AML-193 (cell line): ENCODE data around the gene RND3.

Experiments used
- DNase-seq, 2 experiments: peaks; one replicate each; lab custom pipeline; 2025; lab: John Stamatoyannopoulos, UW

The RND3 gene

DNA sequence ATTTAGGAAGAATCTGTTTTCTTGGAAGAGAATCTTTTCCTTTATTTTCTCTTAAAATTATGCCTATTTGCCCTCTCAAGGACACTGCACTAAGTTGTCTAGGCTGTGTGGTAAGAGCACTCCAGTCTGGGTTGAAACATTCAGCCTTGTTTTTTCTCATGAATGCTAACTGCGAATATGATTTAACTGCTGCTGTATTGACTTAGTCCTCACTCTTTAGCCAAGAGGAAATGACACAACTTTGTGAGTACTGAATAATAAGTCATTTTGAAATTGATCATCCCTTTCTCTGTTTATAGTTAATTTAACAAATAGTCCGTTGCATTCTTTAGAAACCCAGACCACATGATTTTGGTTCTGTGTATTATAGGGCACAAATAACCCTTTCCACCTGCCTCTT, 4.5 kb upstream of the RND3 start:
- DNase-seq: no peak

- no peak for DNase-seq
Observed at GRCh38 chr2:150491430-150491829, 4.0 kb upstream of the RND3 start.

- no peak for DNase-seq
Observed at GRCh38 chr2:150490466-150490865, 3.0 kb upstream of the RND3 start.

- DNase-seq: no peak
Observed at GRCh38 chr2:150486539-150487484, 655 bp downstream of the RND3 start.

DNA sequence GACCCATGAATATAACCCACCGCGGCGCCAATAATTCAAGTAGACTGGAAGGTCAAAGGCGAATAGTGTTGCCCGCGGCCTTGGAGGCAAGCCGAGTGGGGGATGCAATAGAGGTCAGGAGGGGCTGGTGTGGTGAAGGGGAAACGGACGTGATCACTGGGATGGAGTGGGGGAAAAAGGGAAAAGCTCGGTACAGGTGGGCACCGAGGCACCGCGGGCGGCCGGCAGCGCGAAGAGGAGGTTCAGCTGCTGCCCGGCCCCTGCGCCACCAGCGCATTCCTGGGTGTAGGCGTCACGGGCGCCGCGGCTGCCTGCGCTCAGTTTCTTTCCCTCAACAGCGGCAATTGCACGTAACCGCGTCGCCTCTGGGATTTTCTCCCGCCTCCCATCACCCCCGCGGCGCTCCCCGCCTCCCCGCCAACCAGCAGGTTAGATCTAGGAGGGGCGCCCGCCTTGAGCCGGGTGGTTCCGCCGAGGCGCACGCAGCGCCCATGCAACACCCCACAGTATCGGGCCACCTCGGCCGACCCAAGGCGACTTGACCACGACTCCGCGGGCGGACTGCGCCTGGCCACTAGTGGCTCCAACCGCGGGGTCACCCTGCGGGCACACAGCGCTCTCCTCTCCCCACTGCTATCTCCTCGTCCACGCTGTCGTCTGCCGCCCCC, 1.5 kb downstream of the RND3 start:
- no peak for DNase-seq

GRCh38 chr2:150485114-150485870, 2.2 kb downstream of the RND3 start:
- DNase-seq: no peak

GRCh38 chr2:150484461-150485021, 2.9 kb downstream of the RND3 start:
- DNase-seq: no peak

- no peak for DNase-seq
Observed at GRCh38 chr2:150484006-150484405, 3.5 kb downstream of the RND3 start.

DNA sequence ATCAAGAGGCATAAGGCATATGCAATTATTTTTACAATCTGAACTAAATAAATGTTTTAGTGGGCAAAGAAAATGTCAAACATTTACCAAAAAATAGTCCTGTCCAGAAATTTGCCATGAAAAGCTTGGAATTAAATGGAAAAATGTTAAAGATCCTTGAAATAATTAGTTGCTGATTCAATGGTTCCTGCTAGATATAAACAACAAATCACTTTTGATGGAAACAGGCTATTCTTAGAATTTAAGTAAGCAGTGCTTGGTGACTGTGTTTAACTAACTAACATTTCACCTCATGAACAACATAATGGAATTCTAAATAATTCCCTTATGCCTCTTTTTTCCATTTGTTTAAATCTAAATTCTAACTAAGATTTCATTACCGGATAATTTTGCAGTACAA, 3.9 kb downstream of the RND3 start:
- no peak for DNase-seq

DNA sequence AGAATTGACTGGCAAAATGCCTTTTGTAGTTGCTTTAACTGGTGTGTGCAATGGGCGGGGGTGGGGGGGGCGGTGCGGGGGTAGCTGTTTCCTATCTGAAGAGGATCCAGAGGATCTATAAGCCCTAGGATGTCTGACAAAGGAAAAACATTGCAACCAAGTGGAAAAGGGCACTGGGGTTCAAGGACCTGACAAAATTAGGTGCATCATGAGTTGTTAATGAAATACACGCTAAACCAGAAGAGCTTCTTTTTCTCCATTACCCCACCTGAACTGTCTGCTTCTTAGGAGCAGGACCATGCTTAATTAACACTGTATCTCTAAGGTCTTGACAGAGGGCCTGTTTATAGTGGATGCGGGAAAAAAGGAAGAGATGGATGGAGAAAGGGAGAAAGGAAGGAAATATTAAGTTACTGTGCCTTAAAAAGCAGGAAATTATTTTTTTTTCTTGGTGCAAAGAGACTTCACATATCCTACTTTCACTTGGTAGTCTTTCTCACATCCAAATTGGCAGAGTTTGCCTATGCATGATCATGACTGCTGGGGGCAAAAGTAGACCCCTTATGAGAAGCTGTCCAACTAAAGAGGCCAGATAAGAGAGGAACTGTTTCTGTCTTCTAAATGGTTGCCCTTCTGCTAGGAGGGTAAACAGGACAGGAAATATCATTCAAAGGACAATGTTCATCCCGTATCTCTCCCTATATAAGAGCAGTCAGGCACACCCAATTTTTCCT, 4.6 kb downstream of the RND3 start:
- DNase-seq: no peak

GRCh38 chr2:150482111-150482510, 5.4 kb downstream of the RND3 start:
- no peak for DNase-seq

- DNase-seq: no peak
Observed at GRCh38 chr2:150480971-150481830, 6.3 kb downstream of the RND3 start.

GRCh38 chr2:150480241-150480640, 7.2 kb downstream of the RND3 start:
- DNase-seq: no peak

DNA sequence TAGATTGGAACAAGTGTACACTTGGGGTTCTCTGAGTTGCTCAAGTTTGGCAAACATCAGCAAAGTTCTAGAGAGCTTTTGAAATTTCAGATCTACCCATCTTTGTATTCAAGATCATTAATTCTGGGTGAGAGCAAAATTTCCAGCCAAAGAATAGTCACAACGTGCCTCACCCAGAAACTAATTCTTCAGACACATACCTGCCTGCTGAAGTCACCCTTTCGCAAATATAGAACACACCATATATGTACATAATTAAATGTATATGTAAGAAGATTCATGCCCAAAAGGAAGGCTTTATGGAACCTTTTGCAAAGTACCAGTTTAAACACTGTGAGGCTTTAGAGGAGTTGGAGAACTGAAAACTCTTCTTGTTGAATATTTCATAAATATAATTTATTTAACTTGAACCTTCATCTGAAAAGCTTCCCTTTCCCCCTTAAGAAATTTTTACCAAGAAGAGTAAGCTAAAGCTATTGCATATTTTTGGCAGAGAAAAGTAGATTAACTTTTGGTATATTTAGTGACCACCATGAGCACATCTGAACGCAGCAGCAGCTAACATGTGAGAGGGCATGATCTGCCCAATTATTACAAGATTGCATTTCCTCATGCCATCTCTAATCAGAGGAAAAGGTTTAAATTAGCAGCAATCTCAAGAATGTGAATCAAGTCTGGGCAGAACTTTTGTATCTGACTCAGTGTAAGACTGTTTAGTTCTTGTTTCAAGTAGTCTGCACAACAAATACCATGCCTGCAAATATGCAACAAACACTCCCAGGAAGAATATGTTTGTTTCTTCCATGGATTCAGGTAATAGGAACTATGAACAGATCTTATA, 8.2 kb downstream of the RND3 start:
- no peak for DNase-seq

GRCh38 chr2:150478200-150478974, 9.1 kb downstream of the RND3 start:
- DNase-seq: no peak

- no peak for DNase-seq
Observed at GRCh38 chr2:150477347-150477746, 10.1 kb downstream of the RND3 start.

- DNase-seq: no peak
Observed at GRCh38 chr2:150476809-150477302, 10.6 kb downstream of the RND3 start.

- no peak for DNase-seq
Observed at GRCh38 chr2:150476286-150476685, 11.2 kb downstream of the RND3 start.
